Left renal cortex interstitium (tissue), 4 donors: ENCODE results near the gene DNAJC18. TPM values are rescaled to one million over a fixed set of nuclear protein-coding genes. Genes with fewer than 3 reads are reported as not detected.
A peak's percentile ranks its signal among the peaks of the same experiment; 100 is the strongest.

ENCODE experiments used
- DNase-seq, 4 donors: peaks; one replicate each; pipeline ENCODE4 v3.0.0-alpha.2; 2013; ENCODE audit warnings: low read depth in 4 of 4, low spot score in 2 of 4, missing footprints in 1 of 4
- polyA plus RNA-seq, 4 donors: library from polyadenylated mRNA; unstranded; fragments of 120-200 nt; gene quantifications; one replicate each; pipeline ENCODE4 v1.2.1, GENCODE V29; 2013; ENCODE audit not compliant: insufficient read length in 4 of 4

DNAJC18 gene
- polyA plus RNA-seq, 4 donors, result 21.5 to 29.7 (median 28.3) TPM

GRCh38 chr5:139406963-139407362 lies 32.4 kb downstream of the DNAJC18 start:
- no peak for DNase-seq

GRCh38 chr5:139404484-139404840 lies 34.9 kb downstream of the DNAJC18 start:
- DNase-seq, result no peak

DNA sequence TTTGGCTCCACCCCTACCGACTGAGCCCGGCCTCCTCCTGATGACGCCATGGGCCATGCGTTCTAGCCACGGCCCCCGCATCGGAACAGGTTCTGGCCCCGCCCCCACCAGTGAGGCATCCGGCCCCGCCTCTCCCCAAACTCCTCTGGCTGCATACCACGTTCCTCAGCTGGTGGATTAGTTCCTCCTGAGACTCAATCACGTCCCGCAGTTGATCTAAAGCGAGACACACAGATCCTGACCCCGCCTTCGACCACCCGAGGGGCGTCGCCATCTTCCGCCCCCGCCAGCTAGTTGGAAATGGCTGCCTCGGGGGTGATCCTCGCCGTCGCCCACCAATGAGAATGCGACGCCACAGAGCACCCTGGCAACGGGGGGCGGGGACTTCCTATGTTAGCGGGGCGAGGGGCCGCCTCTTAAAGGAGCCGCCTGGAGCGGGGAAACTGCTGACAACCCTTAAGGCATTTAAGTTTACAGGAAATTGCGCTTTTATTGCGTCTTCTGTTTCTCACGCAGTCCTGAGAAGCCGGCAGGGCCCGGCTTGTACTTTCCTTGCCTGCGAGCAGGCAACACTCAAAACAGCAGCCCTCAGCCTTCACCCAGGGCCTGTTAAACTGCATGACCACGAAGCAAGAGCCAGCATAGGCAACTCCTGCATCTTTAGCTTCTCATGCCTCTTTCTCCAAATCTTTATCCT lies 35.4 kb downstream of the DNAJC18 start, which contains the start of gene SPATA24:
Gene SPATA24, minus strand, starts transcription at position 303 of the 697 bp plus-strand sequence. Its CDS starts 29 bp downstream, at position 274.
- DNase-seq, result peak; percentile 93 to 97 (median 96)

GRCh38 chr5:139403418-139403786 lies 35.9 kb downstream of the DNAJC18 start:
- DNase-seq, result no peak

DNA sequence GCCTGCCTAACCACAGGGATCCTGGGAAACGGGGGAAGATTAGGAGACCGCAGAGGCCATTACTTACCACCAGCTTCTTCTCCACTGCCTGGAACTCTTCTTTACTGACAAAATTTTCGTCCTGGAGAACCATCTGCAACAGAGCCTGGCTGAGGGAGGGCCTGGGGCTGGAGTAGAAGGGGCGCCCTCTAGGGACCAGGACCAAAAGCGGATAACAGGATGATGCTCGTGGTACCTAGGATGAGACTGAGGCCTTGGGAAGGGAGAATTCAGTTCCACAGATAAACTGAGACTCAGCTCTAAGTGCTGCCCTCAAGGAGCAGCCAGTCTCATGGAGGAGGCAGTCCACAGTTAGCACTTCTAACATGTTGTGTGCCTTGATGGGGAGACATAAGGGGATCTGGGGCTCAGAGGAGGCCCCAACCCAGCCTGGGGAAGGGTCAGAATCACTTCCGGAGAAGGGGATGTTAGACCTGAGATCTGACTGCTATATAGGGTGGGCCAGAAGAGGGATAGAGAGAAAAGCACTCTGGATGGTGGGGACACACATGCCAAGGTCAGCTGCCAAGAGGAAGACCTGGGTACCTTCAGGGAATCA lies 36.7 kb downstream of the DNAJC18 start:
- no peak for DNase-seq

DNA sequence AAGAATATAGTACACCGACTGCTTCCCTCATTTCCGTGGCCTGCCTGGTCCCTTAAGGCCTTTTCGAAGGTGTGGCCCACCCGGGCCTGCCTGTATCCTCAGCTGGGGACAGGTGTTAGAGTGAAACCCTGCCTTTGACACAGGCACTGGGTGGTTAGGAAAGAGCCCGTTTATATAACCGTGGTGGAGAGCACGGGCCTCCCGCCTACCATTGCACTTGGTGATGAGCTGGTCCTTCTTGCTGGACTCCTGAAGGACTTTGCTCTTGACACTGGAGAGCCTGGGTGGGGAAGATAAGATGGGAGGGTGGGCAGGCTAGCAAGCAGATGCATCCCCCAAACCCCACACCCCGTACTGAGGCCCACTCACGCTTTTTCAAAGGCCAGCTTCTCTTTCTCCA lies 37.8 kb downstream of the DNAJC18 start:
- DNase-seq, result no peak

DNA sequence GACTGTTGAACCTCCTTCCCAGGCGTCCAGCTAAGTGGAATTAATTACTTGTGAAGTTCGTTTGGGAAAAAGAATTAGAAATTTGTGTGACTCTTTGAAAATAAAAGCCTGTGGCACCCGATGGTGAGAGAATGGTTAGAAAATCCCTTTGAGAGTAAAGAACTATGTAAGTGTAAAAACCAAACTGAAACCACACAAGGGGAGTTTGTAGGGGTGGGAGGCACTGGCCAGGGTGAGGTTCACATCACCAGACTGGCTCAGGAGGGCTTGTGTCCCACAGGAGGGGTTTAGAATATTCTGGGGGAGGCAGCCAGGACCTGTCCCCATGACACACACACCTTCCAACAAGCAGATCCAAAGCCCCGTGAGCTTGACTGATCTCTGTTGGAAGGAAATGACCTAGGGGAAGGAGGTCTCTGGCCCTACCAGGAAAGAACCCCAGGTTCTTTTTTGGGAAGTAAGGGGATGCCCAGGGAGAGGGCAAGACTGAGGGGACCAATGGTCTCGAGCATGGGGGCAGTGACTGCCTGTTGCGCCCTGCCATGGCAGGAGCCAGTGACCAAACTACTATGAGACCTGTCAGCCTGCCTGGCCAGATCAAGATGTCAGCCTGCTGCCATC lies 39.7 kb downstream of the DNAJC18 start:
- DNase-seq, result no peak

DNA sequence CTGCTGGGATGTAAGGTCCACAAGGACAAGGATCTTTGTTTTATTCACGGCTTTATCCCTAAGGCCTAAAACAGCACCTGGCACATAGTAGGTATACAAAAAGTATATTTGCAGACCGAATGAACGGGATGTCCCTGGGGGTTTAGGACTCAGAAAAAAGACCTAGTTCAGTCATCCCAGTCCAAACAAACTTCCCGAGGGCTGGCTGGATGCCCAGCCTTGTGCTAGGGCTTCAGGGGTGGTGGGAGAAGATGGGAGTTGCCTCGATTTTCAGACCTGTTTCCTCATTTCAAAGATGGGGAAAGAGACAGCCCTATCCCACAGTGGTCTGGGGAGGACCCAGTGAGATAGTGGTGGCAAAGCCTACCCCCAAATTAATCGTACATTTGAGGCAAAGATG lies 41.4 kb downstream of the DNAJC18 start:
- DNase-seq, result no peak

GRCh38 chr5:139396691-139397090 lies 42.6 kb downstream of the DNAJC18 start:
- DNase-seq, result no peak

DNA sequence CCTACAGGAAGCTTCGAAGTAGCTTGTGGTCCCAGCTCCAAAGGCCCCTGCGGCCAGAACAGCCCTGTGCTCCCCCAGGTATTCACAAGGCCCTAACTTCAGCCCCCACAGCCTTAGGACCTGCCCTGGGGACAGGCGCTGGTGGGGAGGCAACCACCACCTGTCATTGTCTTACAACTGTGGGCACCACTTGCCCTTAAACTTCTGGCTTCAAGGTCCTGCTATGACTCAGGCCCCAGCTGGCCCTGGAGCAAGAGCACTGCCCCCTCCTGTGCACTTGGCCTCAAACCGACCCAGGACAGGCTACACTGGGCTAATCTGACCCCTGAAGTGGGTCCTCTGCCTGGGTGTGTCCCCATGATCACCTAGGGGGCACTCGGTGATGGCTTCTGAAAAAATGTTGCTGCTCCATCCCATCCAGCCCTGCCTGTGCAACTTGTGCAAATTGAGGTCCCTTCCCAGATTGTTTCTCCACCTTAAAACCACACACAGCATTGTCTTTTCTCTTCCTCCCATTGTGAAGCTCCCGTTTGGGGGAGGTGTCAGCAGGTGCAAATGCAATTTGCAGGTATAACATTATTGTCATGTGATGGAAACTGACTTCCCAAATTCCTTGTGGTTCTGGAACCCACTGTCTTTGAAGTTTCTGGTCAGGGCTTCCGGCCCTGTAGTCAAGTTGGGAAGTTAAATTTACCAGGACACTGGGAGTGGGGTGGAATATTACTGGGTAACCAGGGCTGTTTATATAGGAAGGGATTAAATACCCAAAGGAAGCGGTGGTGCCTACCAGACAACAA lies 43.3 kb downstream of the DNAJC18 start:
- no peak for DNase-seq

GRCh38 chr5:139394654-139395566 lies 44.4 kb downstream of the DNAJC18 start, which contains the start of gene PROB1:
PROB1 (minus strand) TSS chr5:139395104; CDS start chr5:139395081, 23 bp downstream.
- DNase-seq, result no peak

- DNase-seq, result no peak
Measured at GRCh38 chr5:139394123-139394653, 45.1 kb downstream of the DNAJC18 start.

DNA sequence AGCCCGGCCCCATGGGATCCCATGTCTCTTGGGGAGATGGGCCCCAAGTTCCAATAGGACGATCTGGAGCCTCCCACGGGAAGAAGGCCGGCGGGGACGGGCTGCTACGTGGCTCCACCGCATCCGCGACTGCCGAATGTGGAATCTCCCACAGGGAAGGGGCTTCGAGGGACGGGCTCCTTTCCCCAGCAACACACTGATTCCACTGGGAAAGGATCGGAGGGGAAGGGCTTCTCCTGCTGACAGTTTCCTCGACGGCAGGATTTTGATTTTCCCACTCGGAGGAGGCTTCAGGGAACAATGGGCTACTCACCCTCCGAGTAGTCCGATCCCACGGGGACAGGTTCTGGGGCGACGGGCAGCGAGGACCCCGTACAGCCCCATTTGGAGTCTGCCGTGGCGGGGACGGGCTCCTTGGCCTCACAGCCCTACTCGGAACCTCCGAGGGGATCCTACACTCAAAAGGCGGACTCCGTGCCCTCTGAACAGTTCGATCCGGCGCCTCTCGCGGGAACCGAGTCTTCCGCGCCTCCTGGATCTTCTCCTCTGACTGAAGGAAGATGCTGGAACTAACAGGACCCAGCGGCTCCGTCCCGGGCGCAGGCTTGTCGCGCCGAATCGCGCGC lies 45.7 kb downstream of the DNAJC18 start:
- no peak for DNase-seq

DNA sequence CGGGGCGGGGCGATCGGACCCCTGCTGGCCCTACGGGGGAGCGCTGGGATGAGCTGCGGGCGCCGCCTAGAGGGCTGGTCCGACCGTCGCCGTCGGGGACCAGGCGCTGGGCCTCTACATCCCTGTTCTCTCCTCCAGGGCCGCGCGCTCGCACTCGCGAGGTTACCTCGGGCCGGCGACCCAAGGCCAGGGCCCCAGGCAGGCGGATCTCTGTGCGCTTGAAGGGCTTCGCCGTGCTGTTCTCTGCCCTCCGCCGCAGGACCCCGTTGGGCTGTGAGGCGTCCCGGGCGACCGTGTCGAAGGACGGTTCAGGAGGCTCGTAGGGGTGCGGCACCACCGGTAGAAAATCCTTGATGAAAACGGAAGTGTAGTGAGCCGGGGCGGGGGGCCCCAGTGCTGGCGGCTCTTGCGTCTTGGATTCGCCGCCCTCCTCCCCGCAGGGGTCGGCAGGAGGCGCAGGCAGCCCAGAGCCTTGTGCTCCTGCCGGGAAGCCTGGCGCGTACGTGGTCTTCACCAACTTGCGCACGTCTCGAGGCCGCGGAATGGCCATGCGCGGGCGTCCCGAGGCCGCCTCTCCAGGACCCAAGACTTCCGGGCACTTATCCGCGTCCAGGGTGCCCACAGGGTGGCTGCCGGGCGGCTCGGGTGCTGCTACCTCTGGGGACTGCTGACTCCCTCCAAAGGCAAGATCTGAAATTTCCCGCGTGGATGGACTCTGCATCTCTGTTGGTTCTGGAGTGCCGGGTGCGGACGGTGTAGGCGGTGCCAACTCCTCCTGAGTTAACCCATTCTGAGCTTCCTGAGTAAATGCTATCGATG lies 46.4 kb downstream of the DNAJC18 start:
- no peak for DNase-seq

DNA sequence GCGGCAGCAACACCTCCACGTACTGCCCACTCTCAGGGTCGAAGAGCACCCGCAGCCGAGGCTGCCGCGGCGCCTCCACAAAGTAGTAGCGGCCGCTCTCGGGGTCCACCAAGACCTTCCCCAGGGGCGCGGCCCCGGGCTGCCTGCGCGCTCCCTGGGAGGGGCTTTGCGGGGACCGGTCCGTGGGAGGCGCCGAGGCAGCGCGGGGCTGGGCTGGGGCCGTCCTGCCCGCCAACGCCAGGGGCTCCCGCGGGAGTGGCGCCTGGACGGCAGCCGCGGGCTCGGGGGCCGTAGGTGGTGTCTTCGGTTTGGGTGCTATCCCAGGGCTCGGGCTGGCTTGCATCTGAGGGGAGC lies 47.0 kb downstream of the DNAJC18 start:
- DNase-seq, result no peak

- DNase-seq, result no peak
Measured at GRCh38 chr5:139391570-139392323, 47.6 kb downstream of the DNAJC18 start.

GRCh38 chr5:139390639-139391569 lies 48.4 kb downstream of the DNAJC18 start:
- DNase-seq, result no peak
